Nasal cavity respiratory epithelium epithelial cell of viscerocranial mucosa (primary cell): ENCODE measurements around the gene CILP. TPM values are rescaled to one million over a fixed set of nuclear protein-coding genes. Genes with fewer than 3 reads are reported as not detected.

Experiments
- total RNA-seq: library from RNA; depleted of rRNA; stranded (reverse); fragments of >200 nt; gene quantifications from 2 replicates; pipeline ENCODE4 v1.2.3, GENCODE V29; 2014

Gene CILP
- total RNA-seq = under 0.01 and 0.07 TPM in 2 replicates

GRCh38 chr15:65210770-65211481 lies at the start of gene CILP:
Gene CILP (minus strand): TSS chr15:65211473. CDS start chr15:65209755, 1,718 bp downstream.

GRCh38 chr15:65184868-65185717 lies 26.2 kb downstream of the CILP start, which contains the start of gene CLPX:
Gene CLPX (minus strand): TSS chr15:65185342. CDS start chr15:65185153, 189 bp downstream.

Other genes starting within 250 kb of the CILP start
- gene SPG21, start 221.6 kb downstream of the CILP start, total RNA-seq = 78.9 and 117 TPM in 2 replicates
- 16.1 and 30.9 TPM in 2 replicates for gene MTFMT, start 181.8 kb downstream of the CILP start, total RNA-seq
- not detected in 2 replicates for gene SLC51B, start 166.1 kb downstream of the CILP start, total RNA-seq
- gene RASL12, start 143.5 kb downstream of the CILP start, total RNA-seq = not detected in 2 replicates
- gene KBTBD13, start 134.7 kb downstream of the CILP start, total RNA-seq = not detected in 2 replicates
- 0.34 and 2.5 TPM in 2 replicates for gene UBAP1L, start 96.3 kb downstream of the CILP start, total RNA-seq
- gene PDCD7, start 77.7 kb downstream of the CILP start, total RNA-seq = 14.0 and 17.9 TPM in 2 replicates
- 62.2 and 88.3 TPM in 2 replicates for gene CLPX, start 26.1 kb downstream of the CILP start, total RNA-seq
- 2.1 and 5.0 TPM in 2 replicates for gene PARP16, start 75.4 kb upstream of the CILP start, total RNA-seq
- gene RNU5A-1, start 84.6 kb upstream of the CILP start, total RNA-seq = not detected in 2 replicates
- not detected in 2 replicates for gene RNU5B-1, start 93.2 kb upstream of the CILP start, total RNA-seq
- not detected in 2 replicates for gene IGDCC3, start 166.5 kb upstream of the CILP start, total RNA-seq
- 0.14 and 0.34 TPM in 2 replicates for gene IGDCC4, start 211.5 kb upstream of the CILP start, total RNA-seq